AG09309 (cell line): ENCODE measurements around the gene CIITA.

Source experiments
- DNase-seq: peaks from one replicate; pipeline ENCODE4 v3.0.0-alpha.2; 2010; ENCODE audit warnings: low read depth
- H3K4me3 ChIP-seq: 2 replicates; pipeline ENCODE4 v1.5.1; 2011; ENCODE audit warnings: mild to moderate bottlenecking, low read depth, low read length, moderate library complexity; ENCODE audit not compliant: control insufficient read depth
- CTCF ChIP-seq: IDR thresholded peaks from 2 replicates; pipeline ENCODE4 v1.5.1; 2011; ENCODE audit warnings: mild to moderate bottlenecking, low read depth, low read length, inconsistent platforms; ENCODE audit not compliant: insufficient read depth, control insufficient read depth; ENCODE audit errors: missing control alignments

Gene CIITA

GRCh38 chr16:10852948-10853347 is 24.1 kb upstream of the CIITA start:
- no peak overlapping the region for H3K4me3 ChIP-seq
- no peak for DNase-seq
- TF ChIP-seq CTCF = no peak

GRCh38 chr16:10856042-10856441 is 21.0 kb upstream of the CIITA start:
- DNase-seq = no peak
- no peak overlapping the region for H3K4me3 ChIP-seq
- TF ChIP-seq CTCF = no peak

GRCh38 chr16:10858203-10858602 is 18.8 kb upstream of the CIITA start:
- no peak for DNase-seq
- no peak overlapping the region for H3K4me3 ChIP-seq

GRCh38 chr16:10859020-10859419 is 18.0 kb upstream of the CIITA start:
- no peak overlapping the region for H3K4me3 ChIP-seq
- TF ChIP-seq CTCF = no peak
- DNase-seq = no peak

More at GRCh38 chr16:10858203-10858602, 18.8 kb upstream of the CIITA start:
- TF ChIP-seq CTCF = no peak

- TF ChIP-seq CTCF = no peak
- DNase-seq = no peak
- no peak overlapping the region for H3K4me3 ChIP-seq
Measured at GRCh38 chr16:10859658-10860057, 17.3 kb upstream of the CIITA start.

GRCh38 chr16:10862438-10862837 is 14.6 kb upstream of the CIITA start:
- no peak for TF ChIP-seq CTCF
- DNase-seq = peak; percentile 83
- H3K4me3 ChIP-seq = no peak overlapping the region
